Measurements from ENCODE around the gene DOCK4.

DOCK4 gene

DNA sequence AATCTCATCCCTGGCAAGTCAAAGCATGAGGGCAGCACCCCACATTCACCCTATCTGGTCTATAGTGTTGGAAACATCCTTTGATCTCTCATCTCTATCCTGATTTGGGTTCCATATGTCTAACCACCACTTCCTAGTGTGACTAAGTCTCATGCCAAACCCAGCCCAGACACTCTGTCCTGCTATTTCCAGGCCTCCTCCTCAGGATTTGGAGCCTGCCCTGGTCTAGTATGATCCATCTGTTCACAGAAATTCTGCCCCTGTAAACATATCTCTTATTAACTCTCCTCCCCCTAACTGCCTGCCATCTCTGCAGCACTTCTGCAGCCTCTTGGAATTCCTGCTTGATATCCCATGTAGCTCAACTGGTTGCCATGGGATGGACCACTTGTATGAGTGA is 323.0 kb downstream of the DOCK4 start:
- TF ChIP-seq, protein P1, sequence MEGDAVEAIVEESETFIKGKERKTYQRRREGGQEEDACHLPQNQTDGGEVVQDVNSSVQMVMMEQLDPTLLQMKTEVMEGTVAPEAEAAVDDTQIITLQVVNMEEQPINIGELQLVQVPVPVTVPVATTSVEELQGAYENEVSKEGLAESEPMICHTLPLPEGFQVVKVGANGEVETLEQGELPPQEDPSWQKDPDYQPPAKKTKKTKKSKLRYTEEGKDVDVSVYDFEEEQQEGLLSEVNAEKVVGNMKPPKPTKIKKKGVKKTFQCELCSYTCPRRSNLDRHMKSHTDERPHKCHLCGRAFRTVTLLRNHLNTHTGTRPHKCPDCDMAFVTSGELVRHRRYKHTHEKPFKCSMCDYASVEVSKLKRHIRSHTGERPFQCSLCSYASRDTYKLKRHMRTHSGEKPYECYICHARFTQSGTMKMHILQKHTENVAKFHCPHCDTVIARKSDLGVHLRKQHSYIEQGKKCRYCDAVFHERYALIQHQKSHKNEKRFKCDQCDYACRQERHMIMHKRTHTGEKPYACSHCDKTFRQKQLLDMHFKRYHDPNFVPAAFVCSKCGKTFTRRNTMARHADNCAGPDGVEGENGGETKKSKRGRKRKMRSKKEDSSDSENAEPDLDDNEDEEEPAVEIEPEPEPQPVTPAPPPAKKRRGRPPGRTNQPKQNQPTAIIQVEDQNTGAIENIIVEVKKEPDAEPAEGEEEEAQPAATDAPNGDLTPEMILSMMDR (IDR thresholded peaks at IDR 0.05; ENCODE audit: extremely low read depth, missing control alignments), result no peak
- no peak for DNase-seq (ENCODE audit: low spot score)

DNA sequence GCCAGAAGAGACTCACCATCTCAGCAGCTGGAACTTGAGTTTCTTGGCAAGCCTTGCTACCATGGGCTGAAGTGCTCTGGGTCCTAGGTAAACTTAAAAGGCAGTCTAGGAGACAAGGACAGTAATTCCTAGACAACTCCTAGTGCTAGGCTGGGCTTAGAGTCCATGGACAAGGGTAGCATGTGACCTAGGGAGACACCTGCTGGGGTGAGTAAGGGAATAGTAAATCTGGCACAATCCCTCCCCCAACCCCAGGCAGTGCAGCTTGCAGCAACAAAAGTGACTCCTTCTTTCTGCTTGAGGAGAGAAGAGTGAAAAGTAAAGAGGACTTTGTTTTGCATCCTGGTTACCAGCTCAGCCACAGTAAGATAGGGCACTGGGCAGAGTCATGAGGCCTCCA is 327.4 kb downstream of the DOCK4 start:
- TF ChIP-seq, protein P1 (IDR thresholded peaks at IDR 0.05; ENCODE audit: extremely low read depth, missing control alignments), result no peak
- no peak for DNase-seq (ENCODE audit: low spot score)

DNA sequence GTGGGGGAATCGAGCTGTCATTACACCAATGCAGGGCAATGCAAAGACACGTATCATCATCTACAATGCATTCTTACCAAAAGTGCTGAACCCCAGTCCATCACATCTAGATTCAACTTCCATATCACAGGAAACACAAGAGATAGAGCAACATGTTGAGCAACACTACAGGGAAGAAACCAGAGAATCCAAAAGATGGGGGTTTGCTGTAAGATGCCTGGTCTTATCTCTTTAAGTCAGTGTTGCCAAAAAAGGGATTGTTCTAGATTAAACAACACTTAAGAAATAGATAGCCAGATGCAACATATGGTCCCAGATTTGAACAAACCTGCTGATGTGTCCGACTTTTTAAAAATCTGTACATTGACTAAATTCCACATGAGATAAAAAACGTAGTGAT is 328.3 kb downstream of the DOCK4 start:
- no peak for DNase-seq (ENCODE audit: low spot score)
- TF ChIP-seq, protein P1 (IDR thresholded peaks at IDR 0.05; ENCODE audit: extremely low read depth, missing control alignments), result no peak

DNA sequence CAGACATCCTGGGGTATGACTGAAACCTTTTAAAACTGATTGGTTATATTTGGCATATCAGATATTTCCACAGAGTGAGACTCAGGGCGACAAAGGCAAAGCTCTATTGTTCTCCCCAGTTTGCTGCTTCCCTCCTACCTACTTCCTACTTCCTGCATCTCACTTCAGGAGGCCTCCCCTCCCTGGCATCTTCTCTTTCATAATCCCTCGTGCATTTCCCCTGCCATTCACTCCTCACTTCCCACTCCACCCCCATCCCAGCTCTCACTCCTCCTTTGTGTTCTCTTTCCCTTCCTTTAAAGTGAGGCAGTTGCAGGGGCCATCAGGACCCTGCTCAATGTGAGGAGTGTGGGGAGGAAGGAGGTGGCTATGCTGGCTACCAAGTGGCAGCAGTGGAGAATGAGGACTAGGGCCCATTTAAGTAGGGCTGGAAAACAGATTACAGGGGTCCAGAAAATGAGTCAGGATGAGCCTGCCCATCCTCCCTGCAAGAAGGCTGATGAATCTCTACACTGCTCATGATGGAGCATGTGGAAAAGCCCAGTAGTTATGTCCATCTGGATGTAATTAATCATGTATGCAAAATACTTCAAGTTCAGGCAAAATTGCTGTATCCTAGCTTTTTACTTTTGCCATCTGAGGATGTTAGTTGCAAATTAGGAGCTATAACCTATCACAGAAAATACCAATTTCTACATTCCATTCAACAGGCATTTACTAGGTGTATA is 332.1 kb downstream of the DOCK4 start:
- TF ChIP-seq, protein P1 (IDR thresholded peaks at IDR 0.05; ENCODE audit: extremely low read depth, missing control alignments), result no peak
- no peak for DNase-seq (ENCODE audit: low spot score)

DNA sequence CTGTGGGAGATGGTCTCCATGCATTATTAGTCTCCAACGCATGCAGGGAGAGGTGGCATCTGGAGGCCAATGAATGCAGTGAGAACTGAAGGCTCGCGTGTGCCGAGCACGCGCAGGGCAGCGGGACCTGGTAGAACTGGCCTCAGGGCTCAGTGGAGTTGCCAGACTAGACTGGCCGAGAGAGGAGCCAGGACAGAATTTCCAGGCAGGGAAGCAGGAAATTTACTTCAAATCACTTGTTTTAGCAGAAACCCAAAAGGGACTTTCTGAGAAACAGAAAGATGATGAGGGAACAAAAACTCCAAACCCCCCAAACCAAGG is 332.9 kb downstream of the DOCK4 start:
- no peak for DNase-seq (ENCODE audit: low spot score)
- TF ChIP-seq, protein P1 (IDR thresholded peaks at IDR 0.05; ENCODE audit: extremely low read depth, missing control alignments), result no peak

DNA sequence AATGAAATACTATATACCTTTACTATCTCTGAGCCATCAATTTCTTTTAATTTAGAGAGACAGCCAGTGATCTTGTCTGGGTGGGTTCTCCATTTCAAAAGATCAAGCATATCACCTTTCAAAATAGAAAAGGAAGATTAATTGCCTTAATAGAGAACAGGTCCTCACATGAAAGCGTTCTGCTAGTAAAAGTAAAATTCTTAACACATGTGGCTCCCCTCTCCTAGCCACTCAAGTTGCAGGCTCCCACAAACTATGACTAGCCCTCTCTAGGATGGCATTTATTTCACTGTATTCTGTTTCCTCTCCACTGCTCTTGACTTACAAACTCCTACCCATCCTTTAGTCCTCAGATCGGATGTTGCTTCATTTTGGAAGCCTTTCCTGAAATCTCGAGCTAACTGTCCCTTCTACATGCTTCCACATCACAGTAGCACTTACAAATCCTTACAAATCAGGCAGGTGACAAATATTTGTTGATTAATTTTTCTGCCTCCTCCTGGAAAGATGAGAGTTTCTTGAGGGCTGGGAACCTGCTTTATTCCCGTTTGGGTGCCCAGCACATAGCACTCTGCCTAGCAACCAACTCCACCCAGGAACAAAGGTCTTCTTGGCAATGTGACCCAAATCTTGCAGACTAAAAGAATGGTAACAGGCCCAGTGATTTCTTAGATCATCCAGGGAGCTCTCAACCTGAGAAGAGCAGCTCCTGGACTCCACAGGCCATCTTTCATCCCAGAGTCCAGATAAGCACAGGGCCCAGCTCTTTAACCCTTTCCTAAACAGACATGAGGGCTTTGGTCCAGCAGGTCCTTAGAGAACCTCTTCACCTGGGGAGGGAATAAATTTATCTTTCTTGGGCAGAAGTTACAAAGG is 333.5 kb downstream of the DOCK4 start:
- no peak for DNase-seq (ENCODE audit: low spot score)
- TF ChIP-seq, protein P1 (IDR thresholded peaks at IDR 0.05; ENCODE audit: extremely low read depth, missing control alignments), result no peak

DNA sequence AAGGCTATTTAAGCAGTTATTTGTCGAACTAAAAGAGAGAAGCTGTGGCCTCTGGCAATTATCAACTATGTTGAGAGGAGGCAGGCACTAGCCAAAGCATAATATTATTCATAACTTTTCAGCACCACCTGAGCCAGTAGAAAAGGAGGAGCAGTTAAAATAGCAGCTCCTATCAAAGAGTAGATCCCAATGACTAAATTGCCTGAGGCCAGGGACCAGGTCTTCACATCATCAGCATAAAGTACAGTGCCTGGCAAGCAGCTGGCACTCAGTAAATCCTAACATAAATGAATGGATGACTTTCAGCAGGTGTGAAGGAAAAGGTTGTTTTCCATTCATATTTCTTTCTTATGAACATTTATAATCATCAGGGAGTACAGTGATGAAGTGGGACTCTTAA is 334.9 kb downstream of the DOCK4 start:
- DNase-seq (ENCODE audit: low spot score), result no peak

More for the DNA sequence above, 334.9 kb downstream of the DOCK4 start:
- TF ChIP-seq, protein P1 (IDR thresholded peaks at IDR 0.05; ENCODE audit: extremely low read depth, missing control alignments), result no peak
